ENCODE measurements around the gene PATJ. TPM values are rescaled to one million over a fixed set of nuclear protein-coding genes. Genes with fewer than 3 reads are reported as not detected.

PATJ gene
- total and polyA plus RNA-seq, 10 donors = 2.3 to 32.2 (median 17.7) TPM

- intact Hi-C loops (cut with DNase I; ENCODE audit: low total_unique reads) = no loop called here
- Histone ChIP-seq H3K36me3 (peaks cover 0 to 9% (median 0%) of the 10 kb centered on the region in 6 donors), H3K4me3 (no peak overlapping the region), H3K27me3 (replicated peaks in 1 of 7) (no peaks in the 10 kb centered on the region), H3K27ac (no peak overlapping the region), H3K9me3 (no peaks in the 10 kb centered on the region), H3K4me1 (no peaks in the 10 kb centered on the region)
- TF ChIP-seq POLR2A (IDR thresholded peaks at IDR 0.05) = no peak
- no peak for TF ChIP-seq POLR2AphosphoS5 (IDR thresholded peaks at IDR 0.05)
- TF ChIP-seq, protein P1, sequence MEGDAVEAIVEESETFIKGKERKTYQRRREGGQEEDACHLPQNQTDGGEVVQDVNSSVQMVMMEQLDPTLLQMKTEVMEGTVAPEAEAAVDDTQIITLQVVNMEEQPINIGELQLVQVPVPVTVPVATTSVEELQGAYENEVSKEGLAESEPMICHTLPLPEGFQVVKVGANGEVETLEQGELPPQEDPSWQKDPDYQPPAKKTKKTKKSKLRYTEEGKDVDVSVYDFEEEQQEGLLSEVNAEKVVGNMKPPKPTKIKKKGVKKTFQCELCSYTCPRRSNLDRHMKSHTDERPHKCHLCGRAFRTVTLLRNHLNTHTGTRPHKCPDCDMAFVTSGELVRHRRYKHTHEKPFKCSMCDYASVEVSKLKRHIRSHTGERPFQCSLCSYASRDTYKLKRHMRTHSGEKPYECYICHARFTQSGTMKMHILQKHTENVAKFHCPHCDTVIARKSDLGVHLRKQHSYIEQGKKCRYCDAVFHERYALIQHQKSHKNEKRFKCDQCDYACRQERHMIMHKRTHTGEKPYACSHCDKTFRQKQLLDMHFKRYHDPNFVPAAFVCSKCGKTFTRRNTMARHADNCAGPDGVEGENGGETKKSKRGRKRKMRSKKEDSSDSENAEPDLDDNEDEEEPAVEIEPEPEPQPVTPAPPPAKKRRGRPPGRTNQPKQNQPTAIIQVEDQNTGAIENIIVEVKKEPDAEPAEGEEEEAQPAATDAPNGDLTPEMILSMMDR (IDR thresholded peaks at IDR 0.05 in 8 of 11, conservative IDR thresholded peaks at IDR 0.05 in 3 of 11) = no peak
- WGBS, 5 donors = 72 to 95% (median 74%) methylated on average over 4 of the region's 4 CpGs
- no peak for DNase-seq
These were observed 292.5 kb downstream of the PATJ start for GRCh38 chr1:62034790-62035189.

- H3K36me3 ChIP-seq = peaks cover 0 to 9% (median 0%) of the 10 kb centered on the region in 6 donors
- H3K9me3 ChIP-seq = no peaks in the 10 kb centered on the region
- TF ChIP-seq POLR2A (IDR thresholded peaks at IDR 0.05) (no peak), POLR2AphosphoS5 (IDR thresholded peaks at IDR 0.05) (no peak)
- TF ChIP-seq, protein P1 (IDR thresholded peaks at IDR 0.05 in 8 of 11, conservative IDR thresholded peaks at IDR 0.05 in 3 of 11) = no peak
- no peaks in the 10 kb centered on the region for H3K4me1 ChIP-seq
- DNase-seq = no peak
- no peaks in the 10 kb centered on the region for H3K27me3 ChIP-seq (replicated peaks in 1 of 7)
- H3K27ac ChIP-seq = no peak overlapping the region
- no peak overlapping the region for H3K4me3 ChIP-seq
- WGBS, 5 donors = 65 to 85% (median 75%) methylated on average over 1 of the region's 1 CpG
- intact Hi-C loops (cut with DNase I; ENCODE audit: low total_unique reads) = no loop called here
These were observed 295.0 kb downstream of the PATJ start for GRCh38 chr1:62037274-62037673.

- intact Hi-C loops (cut with DNase I; ENCODE audit: low total_unique reads) = no loop called here
- H3K27me3 ChIP-seq (replicated peaks in 1 of 7) = no peaks in the 10 kb centered on the region
- H3K27ac ChIP-seq = no peak overlapping the region
- WGBS, 5 donors = 88 to 95% (median 92%) methylated on average over 7 of the region's 7 CpGs
- no peak overlapping the region for H3K4me3 ChIP-seq
- DNase-seq = no peak
- peaks cover 0 to 9% (median 0%) of the 10 kb centered on the region in 6 donors for H3K36me3 ChIP-seq
- H3K9me3 ChIP-seq = no peaks in the 10 kb centered on the region
- no peaks in the 10 kb centered on the region for H3K4me1 ChIP-seq
- TF ChIP-seq POLR2A (IDR thresholded peaks at IDR 0.05) (no peak), POLR2AphosphoS5 (IDR thresholded peaks at IDR 0.05) (no peak)
- TF ChIP-seq, protein P1 (IDR thresholded peaks at IDR 0.05 in 8 of 11, conservative IDR thresholded peaks at IDR 0.05 in 3 of 11) = no peak
These were observed 296.5 kb downstream of the PATJ start for GRCh38 chr1:62038594-62039284.

DNA sequence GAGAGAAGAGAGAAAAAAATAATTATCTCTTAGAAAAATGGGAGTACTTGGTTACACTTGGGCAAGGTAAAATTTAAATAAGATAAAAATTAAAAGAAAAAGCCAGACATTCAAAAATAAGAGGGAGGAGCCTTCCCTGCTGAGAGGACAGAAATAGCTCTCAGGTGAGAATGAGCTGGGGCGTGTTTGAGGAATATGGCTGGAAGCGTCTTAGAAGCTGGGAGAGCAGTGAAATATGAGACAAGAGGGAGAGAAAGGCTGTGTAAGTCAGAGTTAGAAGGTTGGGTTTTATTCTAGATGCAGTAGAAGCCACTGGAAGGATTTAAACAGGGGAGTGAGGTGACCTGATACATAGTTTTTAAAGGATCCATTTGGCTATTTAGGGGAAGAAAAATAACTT is 298.2 kb downstream of the PATJ start:
- DNase-seq = no peak
- TF ChIP-seq POLR2AphosphoS5 (IDR thresholded peaks at IDR 0.05) = no peak
- TF ChIP-seq, protein P1 (IDR thresholded peaks at IDR 0.05 in 8 of 11, conservative IDR thresholded peaks at IDR 0.05 in 3 of 11) = no peak
- no peak for TF ChIP-seq POLR2A (IDR thresholded peaks at IDR 0.05)
- Histone ChIP-seq H3K27me3 (replicated peaks in 1 of 7) (no peaks in the 10 kb centered on the region), H3K4me1 (no peaks in the 10 kb centered on the region), H3K36me3 (peaks cover 0 to 11% (median 0%) of the 10 kb centered on the region in 6 donors), H3K9me3 (no peaks in the 10 kb centered on the region), H3K4me3 (no peak overlapping the region), H3K27ac (no peak overlapping the region)
- intact Hi-C loops (cut with DNase I; ENCODE audit: low total_unique reads) = no loop called here
- 45 to 89% (median 50%) methylated on average over 2 of the region's 2 CpGs for WGBS, 5 donors
